Thyroid gland (tissue), 4 donors: Measurements from ENCODE around the gene RPS2. TPM values are rescaled to one million over a fixed set of nuclear protein-coding genes. Genes with fewer than 3 reads are reported as not detected.

Experiments
- DNase-seq, 2 donors: peaks; one replicate each; pipeline ENCODE4 v3.0.0-alpha.2; 2019
- H3K27ac ChIP-seq, 3 donors: fragments of 200-600 bp; sonication (generic); 1 replicate in 2 of 3; 2 replicates in 1 of 3; pipeline ENCODE4 v1.5.1; 2016 to 2019; ENCODE audit warnings: mild to moderate bottlenecking in 1 of 3, moderate library complexity in 1 of 3
- H3K27me3 ChIP-seq: fragments of 200-600 bp; sonication (generic); one replicate; pipeline ENCODE4 v1.5.1; 2019
- H3K36me3 ChIP-seq, 2 donors: fragments of 200-600 bp; sonication (generic); one replicate each; pipeline ENCODE4 v1.5.1; 2016 to 2019
- H3K4me1 ChIP-seq, 2 donors: fragments of 200-600 bp; sonication (generic); one replicate each; pipeline ENCODE4 v1.5.1; 2017 to 2019
- H3K4me3 ChIP-seq, 3 donors: fragments of 200-600 bp; sonication (generic); replicated peaks in 1 of 3; 1 replicate in 2 of 3; 2 replicates in 1 of 3; pipeline ENCODE4 v1.5.1; 2016; ENCODE audit warnings: mild to moderate bottlenecking in 1 of 3
- H3K9me3 ChIP-seq: fragments of 200-600 bp; sonication (generic); one replicate; pipeline ENCODE4 v1.5.1; 2017
- CTCF ChIP-seq, 6 experiments: fragments of 200-600 bp in 3 of 6; fragments of 450-650 bp in 3 of 6; sonication (generic) in 3 of 6; IDR thresholded peaks; one replicate each; pipeline ENCODE4 v1.5.1; 2016 to 2019; ENCODE audit warnings: antibody characterized with exemption in 6 of 6, mild to moderate bottlenecking in 2 of 6, inconsistent platforms in 1 of 6, moderate library complexity in 1 of 6
- POLR2A ChIP-seq, 2 donors: fragments of 450-650 bp; IDR thresholded peaks; one replicate each; pipeline ENCODE4 v1.6.1; 2017; ENCODE audit warnings: antibody characterized with exemption in 2 of 2, mild to moderate bottlenecking in 2 of 2, moderate library complexity in 1 of 2
- WGBS, 2 donors: methylation state at CpG; one replicate each; pipeline ENCODE4 v1.1.5; 2017; 5-methylcytosine and 5-hydroxymethylcytosine counted together
- intact Hi-C: fragments of 100-400 bp; cut with DNase I; formaldehyde crosslinking; loops from one replicate; pipeline ENCODE4 v1.15.1; 2023
- total RNA-seq, 4 donors: library from RNA; depleted of rRNA; stranded (reverse); fragments of >200 nt; gene quantifications; one replicate each; pipeline ENCODE4 v1.2.3, GENCODE V29; 2016

RPS2 gene
- total RNA-seq, 4 donors from 2014 or later: 976 to 2,244 (median 1,167) TPM

GRCh38 chr16:1930338-1930720 is 34.3 kb downstream of the RPS2 start:
- H3K27me3 ChIP-seq: no peaks in the 10 kb centered on the region
- H3K36me3 ChIP-seq: no peaks in the 10 kb centered on the region
- no peaks in the 10 kb centered on the region for H3K9me3 ChIP-seq
- peaks cover 0 to 16% of the 10 kb centered on the region in 2 donors for H3K4me1 ChIP-seq
- no peak for DNase-seq
- WGBS, 2 donors: 81 to 88% methylated on average over 9 to 10 of the region's 10 CpGs
- H3K27ac ChIP-seq: no peak overlapping the region
- intact Hi-C loops: no loop called here
- no peak for TF ChIP-seq CTCF (IDR thresholded peaks at IDR 0.05)
- TF ChIP-seq POLR2A (IDR thresholded peaks at IDR 0.05): no peak
- no peak overlapping the region for H3K4me3 ChIP-seq

GRCh38 chr16:1929578-1930337 is 34.9 kb downstream of the RPS2 start:
- peak; percentile 88 to 90 for DNase-seq
- intact Hi-C loops: no loop called here
- 36 to 90% methylated on average over 6 to 17 of the region's 70 CpGs for WGBS, 2 donors
- Histone ChIP-seq H3K27me3 (no peaks in the 10 kb centered on the region), H3K9me3 (no peaks in the 10 kb centered on the region), H3K36me3 (no peaks in the 10 kb centered on the region), H3K4me3 (peak overlapping the region in 2 of 3 donors; percentile 14 to 69), H3K27ac (peak overlapping the region in 2 of 3 donors; percentile 57 to 76), H3K4me1 (peaks cover 0 to 16% of the 10 kb centered on the region in 2 donors)
- TF ChIP-seq CTCF (IDR thresholded peaks at IDR 0.05): peak; percentile 36 to 100 (median 100)
- TF ChIP-seq POLR2A (IDR thresholded peaks at IDR 0.05): peak in 1 of 2 donors; percentile 44

GRCh38 chr16:1929105-1929504 is 35.5 kb downstream of the RPS2 start:
- DNase-seq: peak in 1 of 2 donors; percentile 44
- no peaks in the 10 kb centered on the region for H3K9me3 ChIP-seq
- peak overlapping the region in 2 of 3 donors; percentile 57 to 76 for H3K27ac ChIP-seq
- H3K4me1 ChIP-seq: peaks cover 0 to 16% of the 10 kb centered on the region in 2 donors
- TF ChIP-seq CTCF (IDR thresholded peaks at IDR 0.05): no peak
- no peak for TF ChIP-seq POLR2A (IDR thresholded peaks at IDR 0.05)
- WGBS, 2 donors: 28 to 41% methylated on average over 7 to 9 of the region's 11 CpGs
- intact Hi-C loops: no loop called here
- peak overlapping the region in 2 of 3 donors; percentile 14 to 69 for H3K4me3 ChIP-seq
- no peaks in the 10 kb centered on the region for H3K36me3 ChIP-seq
- no peaks in the 10 kb centered on the region for H3K27me3 ChIP-seq

DNA sequence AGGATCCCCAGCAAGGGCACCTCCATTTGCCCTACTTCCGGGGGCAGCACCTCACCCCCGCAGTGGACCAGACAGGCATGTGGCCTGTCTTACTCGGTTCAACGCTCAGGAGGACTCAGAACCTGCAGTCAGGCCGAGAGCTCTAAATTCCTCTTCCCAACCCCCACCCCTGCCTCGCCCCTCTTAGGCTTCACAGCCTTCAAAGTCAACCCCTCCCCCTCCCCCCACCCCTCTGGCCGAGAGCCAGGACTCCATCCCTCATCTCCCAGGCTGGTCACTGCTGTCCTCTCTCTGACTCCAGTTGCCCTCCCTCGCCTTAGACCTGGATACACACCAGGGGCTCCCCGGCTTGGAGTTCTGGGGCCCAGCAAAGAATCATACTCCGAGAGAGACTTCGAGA is 38.4 kb downstream of the RPS2 start:
- TF ChIP-seq CTCF (IDR thresholded peaks at IDR 0.05) (no peak), POLR2A (IDR thresholded peaks at IDR 0.05) (no peak)
- WGBS, 2 donors: 34 to 39% methylated on average over 7 to 11 of the region's 11 CpGs
- Histone ChIP-seq H3K27me3 (no peaks in the 10 kb centered on the region), H3K4me1 (peaks cover 0 to 19% of the 10 kb centered on the region in 2 donors), H3K27ac (peak overlapping the region in 1 of 3 donors; percentile 10), H3K36me3 (no peaks in the 10 kb centered on the region), H3K4me3 (no peak overlapping the region), H3K9me3 (no peaks in the 10 kb centered on the region)
- intact Hi-C loops: loop anchor here (2.0 kb wide), 1 partner anchor 63 kb away; no protein-coding TSS in a partner anchor
- DNase-seq: peak in 1 of 2 donors; percentile 23

GRCh38 chr16:1924095-1924494 is 40.5 kb downstream of the RPS2 start:
- Histone ChIP-seq H3K9me3 (no peaks in the 10 kb centered on the region), H3K27ac (no peak overlapping the region), H3K4me3 (no peak overlapping the region), H3K36me3 (no peaks in the 10 kb centered on the region), H3K4me1 (peaks cover 0 to 11% of the 10 kb centered on the region in 2 donors), H3K27me3 (peaks cover 7% of the 10 kb centered on the region)
- TF ChIP-seq CTCF (IDR thresholded peaks at IDR 0.05) (no peak), POLR2A (IDR thresholded peaks at IDR 0.05) (no peak)
- intact Hi-C loops: no loop called here
- 82 to 86% methylated on average over 5 of the region's 5 CpGs for WGBS, 2 donors
- DNase-seq: no peak
